Measurements from ENCODE around the gene LAYN.

LAYN gene

DNA sequence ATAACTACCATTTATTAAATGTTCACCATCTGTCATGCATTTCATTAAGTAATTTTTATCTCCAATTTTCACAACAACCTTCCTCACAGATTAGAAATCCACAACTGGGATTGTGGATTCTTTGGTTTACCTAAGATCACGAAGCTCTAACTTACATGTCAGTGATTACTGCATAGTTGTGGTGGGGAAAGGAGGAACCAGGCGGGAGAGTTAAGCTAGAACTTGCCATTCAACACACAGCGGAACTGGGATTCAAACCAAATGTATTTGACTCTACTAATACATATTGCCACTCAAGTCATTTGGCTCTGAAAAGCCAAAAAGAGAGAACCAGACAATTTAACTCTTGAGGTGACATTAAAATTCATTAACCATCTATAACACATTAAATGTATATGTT is 10.4 kb upstream of the LAYN start:
- DNase-seq (ENCODE audit: extremely low read depth in 1 of 2, low read depth in 1 of 2), result no peak

DNA sequence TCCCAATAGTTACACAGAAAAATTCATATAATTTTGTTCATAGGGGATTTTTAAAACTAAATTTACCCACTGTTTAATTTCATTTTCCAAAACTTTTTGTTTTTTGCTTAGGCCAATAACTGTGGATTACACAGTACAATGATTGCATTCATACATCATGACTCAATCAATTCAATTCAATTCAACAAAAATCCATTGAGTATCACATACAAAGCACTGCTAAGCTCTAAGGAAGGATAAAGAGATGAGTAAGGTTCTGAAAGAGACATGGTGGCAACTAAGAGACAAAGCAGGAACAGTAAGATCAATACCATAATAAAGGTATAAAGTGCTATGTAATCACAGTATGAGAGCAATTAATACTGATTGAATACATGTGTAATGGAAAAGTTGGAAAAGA is 9.4 kb upstream of the LAYN start:
- no peak for DNase-seq (ENCODE audit: extremely low read depth in 1 of 2, low read depth in 1 of 2)

GRCh38 chr11:111531687-111532364 is 8.7 kb upstream of the LAYN start:
- no peak for DNase-seq (ENCODE audit: extremely low read depth in 1 of 2, low read depth in 1 of 2)

GRCh38 chr11:111532365-111532709 is 8.2 kb upstream of the LAYN start:
- DNase-seq (ENCODE audit: extremely low read depth in 1 of 2, low read depth in 1 of 2), result no peak

DNA sequence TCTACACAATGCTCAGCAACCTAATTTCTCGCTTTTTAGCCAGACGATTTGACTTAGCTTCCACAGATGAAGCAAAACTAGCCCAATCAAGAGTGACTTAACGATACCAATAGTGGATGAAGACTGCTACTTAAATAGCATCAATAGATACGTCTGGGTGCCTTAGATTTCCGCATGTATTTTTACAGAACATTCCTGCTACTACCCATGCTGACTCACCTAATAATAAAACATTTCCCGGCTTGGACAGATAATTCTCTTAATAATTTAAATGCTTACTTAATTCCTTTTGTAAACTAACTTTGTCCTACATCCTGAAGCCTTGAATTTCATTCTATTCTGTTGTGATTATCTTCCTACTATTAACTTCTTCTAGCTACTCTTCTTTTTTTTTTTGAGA is 5.2 kb upstream of the LAYN start:
- no peak for DNase-seq (ENCODE audit: extremely low read depth in 1 of 2, low read depth in 1 of 2)

GRCh38 chr11:111537336-111537860 is 3.1 kb upstream of the LAYN start:
- DNase-seq (ENCODE audit: extremely low read depth in 1 of 2, low read depth in 1 of 2), result no peak

DNA sequence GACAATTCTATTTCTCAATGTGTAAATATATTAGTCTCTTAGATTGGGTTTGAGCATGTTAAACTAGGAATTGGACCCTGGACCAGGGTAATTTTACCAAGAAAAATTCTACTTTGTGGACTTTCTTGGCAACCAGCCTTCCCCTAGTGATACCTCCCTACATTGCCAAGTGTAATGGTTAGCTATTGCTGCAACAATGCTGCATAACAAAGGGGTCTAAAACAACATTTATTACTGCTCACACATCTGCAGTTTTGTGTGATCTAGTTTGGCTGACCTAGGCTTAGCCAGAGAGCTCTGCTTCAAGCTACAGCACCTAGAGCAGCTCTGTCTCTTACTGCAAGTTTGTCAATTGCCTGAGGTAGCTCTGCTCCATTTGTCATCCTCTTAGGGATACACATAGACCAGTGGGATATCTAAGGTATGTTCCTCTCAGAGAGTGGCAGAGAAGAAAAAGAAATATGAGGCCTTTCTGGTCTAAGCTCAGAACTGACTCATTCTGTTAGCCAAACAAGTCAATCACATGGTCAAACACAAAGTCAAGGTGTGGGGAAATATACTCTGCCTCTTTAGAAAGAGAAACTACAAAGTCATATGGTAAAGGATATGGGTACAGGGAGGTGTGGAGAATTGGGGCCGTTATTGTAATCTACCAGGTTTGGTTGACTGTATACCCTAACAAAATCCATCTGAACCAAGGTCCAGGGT is 2.0 kb upstream of the LAYN start:
- no peak for DNase-seq (ENCODE audit: extremely low read depth in 1 of 2, low read depth in 1 of 2)

- no peak for DNase-seq (ENCODE audit: extremely low read depth in 1 of 2, low read depth in 1 of 2)
Measured at GRCh38 chr11:111539426-111540113, 950 bp upstream of the LAYN start.

GRCh38 chr11:111540937-111541253 is 375 bp downstream of the LAYN start:
- no peak for DNase-seq (ENCODE audit: extremely low read depth in 1 of 2, low read depth in 1 of 2)

DNA sequence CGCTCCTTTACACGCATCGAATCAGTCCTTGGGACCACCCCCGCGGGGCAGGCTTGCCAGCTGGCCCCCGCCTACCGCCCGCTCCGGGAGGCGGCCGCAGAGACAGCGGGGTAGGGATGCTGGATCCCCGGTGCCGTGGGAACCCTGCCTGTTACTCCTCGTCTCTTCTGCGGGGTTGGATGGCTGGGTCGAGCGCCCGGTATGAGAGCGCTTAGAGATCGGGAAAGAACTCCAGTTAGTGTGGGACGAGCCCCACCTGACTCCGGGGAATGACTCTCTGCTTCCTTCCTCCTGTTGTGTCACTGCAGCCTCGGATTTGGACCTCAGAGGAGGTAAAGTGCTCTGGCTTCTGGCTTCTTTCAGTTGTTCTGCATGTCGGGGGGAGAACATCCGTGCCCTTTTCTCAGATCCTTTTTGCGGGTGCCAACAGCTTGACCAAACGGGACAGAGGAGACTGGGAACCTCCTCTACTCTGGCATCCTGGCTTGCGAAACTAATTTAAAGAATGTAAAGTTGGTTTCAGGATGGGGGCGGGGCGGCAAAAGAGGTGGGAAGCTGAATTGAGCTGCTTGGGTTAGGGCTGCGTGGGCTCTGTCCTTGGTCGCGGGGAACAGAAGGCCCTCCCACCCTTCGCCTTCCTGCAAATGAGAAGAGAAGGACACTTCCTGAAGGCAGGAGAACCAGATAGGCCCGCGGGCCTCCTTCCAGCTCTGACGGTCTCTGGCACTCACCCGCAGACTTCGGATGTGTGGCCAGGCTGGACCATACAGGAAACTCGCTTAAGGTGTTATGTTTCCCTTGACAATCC is 938 bp downstream of the LAYN start:
- no peak for DNase-seq (ENCODE audit: extremely low read depth in 1 of 2, low read depth in 1 of 2)

DNA sequence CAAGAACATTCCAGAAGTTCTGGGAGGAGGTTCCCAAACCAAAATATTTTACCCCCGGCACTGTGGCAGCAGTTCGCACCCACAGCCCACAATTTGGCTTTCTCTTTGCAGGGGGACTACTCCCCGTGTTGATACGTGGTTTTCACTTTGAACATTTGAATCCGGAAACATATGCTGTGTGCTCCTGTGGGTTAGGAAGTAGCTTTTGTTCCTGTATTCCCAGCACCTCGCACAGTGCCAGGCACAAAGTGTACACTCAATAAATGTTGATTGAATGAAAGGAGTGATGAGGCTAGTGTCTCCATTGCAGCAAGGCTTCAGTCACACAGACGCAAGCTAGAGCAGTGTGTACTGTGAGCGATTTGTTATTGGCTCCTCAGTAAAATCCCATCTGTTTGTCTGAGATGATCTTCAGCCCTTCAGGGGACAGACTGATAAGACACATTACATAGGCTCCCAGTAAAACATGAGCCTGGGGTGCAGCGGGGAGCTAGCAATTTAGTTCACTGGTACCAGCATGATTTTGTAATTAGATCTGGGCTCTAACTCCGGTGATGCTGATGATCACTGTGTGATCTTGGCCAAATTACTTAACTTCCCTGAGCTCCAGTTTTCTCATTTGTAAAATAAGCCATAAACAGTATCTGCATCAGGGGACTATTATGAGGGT is 2.2 kb downstream of the LAYN start:
- no peak for DNase-seq (ENCODE audit: extremely low read depth in 1 of 2, low read depth in 1 of 2)

DNA sequence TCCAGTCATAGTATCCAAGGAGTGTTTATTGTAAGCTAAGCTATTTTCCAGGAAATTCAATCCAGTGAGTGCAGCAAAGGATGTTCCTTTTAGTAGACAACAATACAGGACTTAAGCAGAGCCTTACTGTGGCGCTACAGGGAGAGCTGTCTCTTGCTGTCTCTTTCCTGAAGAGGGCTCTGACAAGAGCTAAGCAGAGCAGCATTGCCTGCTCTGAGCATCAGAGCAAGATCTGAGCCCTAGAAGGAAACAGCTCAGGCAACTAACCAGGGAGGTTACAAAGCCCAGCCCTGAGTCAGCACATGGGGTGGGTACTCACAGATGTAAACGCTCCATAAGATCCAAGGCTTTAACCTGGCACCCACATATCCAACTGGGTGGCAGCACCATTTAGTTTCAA is 8.0 kb downstream of the LAYN start:
- no peak for DNase-seq (ENCODE audit: extremely low read depth in 1 of 2, low read depth in 1 of 2)

GRCh38 chr11:111549196-111549868 is 8.8 kb downstream of the LAYN start:
- no peak for DNase-seq (ENCODE audit: extremely low read depth in 1 of 2, low read depth in 1 of 2)

- no peak for DNase-seq (ENCODE audit: extremely low read depth in 1 of 2, low read depth in 1 of 2)
Measured at GRCh38 chr11:111549869-111550203, 9.3 kb downstream of the LAYN start.

- DNase-seq (ENCODE audit: extremely low read depth in 1 of 2, low read depth in 1 of 2), result no peak
Measured at GRCh38 chr11:111550258-111550657, 9.7 kb downstream of the LAYN start.

- DNase-seq (ENCODE audit: extremely low read depth in 1 of 2, low read depth in 1 of 2), result no peak
Measured at GRCh38 chr11:111554532-111554931, 14.0 kb downstream of the LAYN start.

- DNase-seq (ENCODE audit: extremely low read depth in 1 of 2, low read depth in 1 of 2), result no peak
Measured at GRCh38 chr11:111555255-111555654, 14.7 kb downstream of the LAYN start.

- no peak for DNase-seq (ENCODE audit: extremely low read depth in 1 of 2, low read depth in 1 of 2)
Measured at GRCh38 chr11:111557425-111558111, 17.0 kb downstream of the LAYN start.

- no peak for DNase-seq (ENCODE audit: extremely low read depth in 1 of 2, low read depth in 1 of 2)
Measured at GRCh38 chr11:111559800-111560464, 19.4 kb downstream of the LAYN start.

Data from activated CD8-positive, alpha-beta memory T cell treated with anti-CD3 and anti-CD28 coated beads for 1 hour (primary cell).